GM12878 (cell line): ENCODE measurements around the gene WNT5B.

ENCODE experiments used
- BHLHE40 ChIP-seq, 2 experiments: fragments of 450-650 bp in 1 of 2; IDR thresholded peaks; 2 replicates each; pipeline ENCODE4 v1.6.1; 2011 to 2017; ENCODE audit warnings: low read depth in 2 of 2, borderline replicate concordance in 1 of 2, improper control_type of control experiment in 1 of 2, low read length in 1 of 2, mild to moderate bottlenecking in 1 of 2
- EGR1 ChIP-seq, 2 experiments: IDR thresholded peaks; 1 replicate in 1 of 2; 2 replicates in 1 of 2; pipeline ENCODE4 v1.6.1; 2011 to 2012; ENCODE audit warnings: low read depth in 2 of 2, low read length in 2 of 2, borderline replicate concordance in 1 of 2, mild to moderate bottlenecking in 1 of 2, moderate library complexity in 1 of 2
- EP300 ChIP-seq, 2 experiments: fragments of 150-350 bp in 1 of 2; IDR thresholded peaks; 2 replicates each; pipeline ENCODE4 v1.6.1; 2011 to 2012; ENCODE audit warnings: low read depth in 2 of 2, low read length in 2 of 2, borderline replicate concordance in 1 of 2, improper control_type of control experiment in 1 of 2, inconsistent platforms in 1 of 2; ENCODE audit not compliant: control insufficient read depth in 1 of 2
- EZH2 ChIP-seq: IDR thresholded peaks from 2 replicates; pipeline ENCODE4 v1.6.1; 2012; ENCODE audit warnings: low read depth, mild to moderate bottlenecking, control low read depth, inconsistent platforms, low read length, borderline replicate concordance; ENCODE audit not compliant: control insufficient read depth
- HDAC2 ChIP-seq: fragments of 200-600 bp; sonication (generic); IDR thresholded peaks from 2 replicates; pipeline ENCODE4 v1.6.1; 2017
- KAT2A ChIP-seq: conservative IDR thresholded peaks from 2 replicates; pipeline ENCODE4 v1.6.1; 2011; ENCODE audit warnings: low read depth, low read length; ENCODE audit not compliant: control insufficient read depth
- POLR2AphosphoS5 ChIP-seq: IDR thresholded peaks from 2 replicates; pipeline ENCODE4 v1.6.1; 2011; ENCODE audit warnings: mild to moderate bottlenecking, low read length, inconsistent platforms
- USF1 ChIP-seq: IDR thresholded peaks from 2 replicates; pipeline ENCODE4 v1.6.1; 2011; ENCODE audit warnings: borderline replicate concordance, low read depth, mild to moderate bottlenecking, moderate library complexity, mixed read lengths, low read length; ENCODE audit not compliant: insufficient read depth; ENCODE audit errors: extremely low read length
- YY1 ChIP-seq: IDR thresholded peaks from 2 replicates; pipeline ENCODE4 v1.6.1; 2011; ENCODE audit warnings: low read depth, mild to moderate bottlenecking, low read length

- no peak for TF ChIP-seq EZH2
- TF ChIP-seq EGR1 (IDR thresholded peaks at IDR 0.05; ENCODE audit: borderline replicate concordance in 1 of 2, low read depth in 2 of 2, low read length in 2 of 2): no peak
- TF ChIP-seq KAT2A: no peak
- no peak for TF ChIP-seq EP300 (IDR thresholded peaks at IDR 0.05; ENCODE audit: borderline replicate concordance in 1 of 2, control insufficient read depth in 1 of 2, low read depth in 2 of 2, low read length in 2 of 2)
- no peak for TF ChIP-seq BHLHE40 (IDR thresholded peaks at IDR 0.05; ENCODE audit: borderline replicate concordance in 1 of 2, low read depth in 2 of 2, low read length in 1 of 2)
- TF ChIP-seq HDAC2: no peak
- no peak for TF ChIP-seq USF1
- TF ChIP-seq YY1: peak; percentile 47; the same call in 1 of the 2 replicates
- TF ChIP-seq POLR2AphosphoS5: no peak
Observed at GRCh38 chr12:1634590-1635191, 5.7 kb downstream of the WNT5B start.
